UCSD-AML1 (cell line): ENCODE results near the gene GPER1.
"Not testable (repeated sequence)": the region's sequence is repeated elsewhere in the genome, so short reads cannot be mapped to it uniquely, and the experiment has no call there.

Source experiments
- DNase-seq: peaks from one replicate; lab custom pipeline; 2025; ENCODE audit not compliant: unreplicated experiment; lab: John Stamatoyannopoulos, UW

The GPER1 gene

GRCh38 chr7:1068013-1068412 is 19.9 kb upstream of the GPER1 start:
- DNase-seq: no peak

GRCh38 chr7:1068619-1069018 is 19.3 kb upstream of the GPER1 start:
- DNase-seq: no peak

- DNase-seq: no peak
Observed at GRCh38 chr7:1070544-1071011, 17.3 kb upstream of the GPER1 start.

- DNase-seq: no peak
Observed at GRCh38 chr7:1071731-1072254, 16.1 kb upstream of the GPER1 start.

- no peak for DNase-seq
Observed at GRCh38 chr7:1073142-1073977, 14.6 kb upstream of the GPER1 start.

GRCh38 chr7:1074018-1074417 is 13.9 kb upstream of the GPER1 start:
- DNase-seq: not testable (repeated sequence)

GRCh38 chr7:1074593-1075431 is 13.1 kb upstream of the GPER1 start:
- no peak for DNase-seq

- peak; percentile 19 for DNase-seq
Observed at GRCh38 chr7:1076184-1077072, 11.5 kb upstream of the GPER1 start.

GRCh38 chr7:1078519-1078918 is 9.4 kb upstream of the GPER1 start:
- no peak for DNase-seq

GRCh38 chr7:1078985-1079384 is 8.9 kb upstream of the GPER1 start:
- no peak for DNase-seq

- DNase-seq: no peak
Observed at GRCh38 chr7:1079546-1079945, 8.4 kb upstream of the GPER1 start.

GRCh38 chr7:1080252-1080920 is 7.5 kb upstream of the GPER1 start:
- DNase-seq: no peak

GRCh38 chr7:1080921-1081255 is 7.0 kb upstream of the GPER1 start:
- no peak for DNase-seq

- no peak for DNase-seq
Observed at GRCh38 chr7:1081336-1081735, 6.6 kb upstream of the GPER1 start.

GRCh38 chr7:1081931-1082401 is 5.9 kb upstream of the GPER1 start:
- no peak for DNase-seq

- no peak for DNase-seq
Observed at GRCh38 chr7:1083729-1084657, 3.9 kb upstream of the GPER1 start.

GRCh38 chr7:1085266-1085665 is 2.6 kb upstream of the GPER1 start:
- DNase-seq: no peak

GRCh38 chr7:1085910-1086421 is 1.9 kb upstream of the GPER1 start:
- DNase-seq: no peak
